ENCODE results near the gene NCOA5. TPM values are rescaled to one million over a fixed set of nuclear protein-coding genes. Genes with fewer than 3 reads are reported as not detected.

NCOA5 gene
- 25.9 and 34.3 TPM in 2 replicates for total RNA-seq

DNA sequence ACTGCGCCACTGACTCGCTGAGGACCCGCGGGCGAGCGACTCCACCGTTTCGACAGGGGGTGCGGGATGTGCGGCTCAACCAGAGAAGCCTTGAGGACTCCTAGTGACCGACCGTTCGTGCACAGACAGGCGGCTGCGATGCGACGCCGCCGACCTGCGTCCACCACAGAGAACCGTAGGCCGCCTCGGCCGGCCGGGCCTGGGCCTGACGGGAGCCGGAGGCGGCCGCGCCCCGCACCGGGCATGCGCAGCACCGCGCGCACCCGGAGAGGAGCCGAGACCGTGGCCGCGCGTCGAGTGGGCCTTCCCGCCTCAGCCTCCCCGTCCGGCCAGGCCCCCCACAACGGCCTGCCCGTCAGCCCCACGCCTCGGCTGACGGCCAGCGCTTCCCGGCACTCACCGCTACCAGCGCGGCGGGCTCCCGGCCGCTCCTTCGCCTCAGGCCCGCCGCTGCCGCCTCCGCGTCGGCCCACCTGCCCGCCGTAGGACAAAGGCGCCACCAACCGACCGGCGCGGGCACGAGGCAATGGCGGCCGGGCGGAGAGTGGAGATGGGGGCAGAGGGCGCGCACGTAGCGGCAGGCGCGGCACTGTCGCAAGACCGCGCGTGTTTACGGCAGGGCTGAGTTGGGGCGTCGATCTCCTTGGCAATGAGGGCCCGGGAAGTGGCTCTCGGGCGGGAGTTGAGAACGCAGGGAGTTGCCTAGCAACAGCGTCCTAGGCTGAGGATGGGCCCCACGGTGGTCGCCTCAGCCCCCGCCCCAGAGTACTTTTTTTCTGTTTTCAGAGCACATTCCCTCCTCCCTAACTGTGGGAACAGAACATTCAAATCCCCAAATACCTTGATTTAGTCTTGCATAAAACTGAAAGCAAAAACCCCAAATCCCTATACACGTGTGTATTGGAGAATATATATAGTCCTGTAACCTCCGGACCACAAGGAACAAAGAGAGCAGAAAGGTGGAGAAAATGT, at the start of gene NCOA5:
Gene NCOA5, minus strand, starts transcription at position 546 of the 972 bp plus-strand sequence. CDS start 10,538 bp downstream, outside the sequence.
- peak; percentile 27 for DNase-seq (ENCODE audit: extremely low read depth, low read depth, low spot score)

DNA sequence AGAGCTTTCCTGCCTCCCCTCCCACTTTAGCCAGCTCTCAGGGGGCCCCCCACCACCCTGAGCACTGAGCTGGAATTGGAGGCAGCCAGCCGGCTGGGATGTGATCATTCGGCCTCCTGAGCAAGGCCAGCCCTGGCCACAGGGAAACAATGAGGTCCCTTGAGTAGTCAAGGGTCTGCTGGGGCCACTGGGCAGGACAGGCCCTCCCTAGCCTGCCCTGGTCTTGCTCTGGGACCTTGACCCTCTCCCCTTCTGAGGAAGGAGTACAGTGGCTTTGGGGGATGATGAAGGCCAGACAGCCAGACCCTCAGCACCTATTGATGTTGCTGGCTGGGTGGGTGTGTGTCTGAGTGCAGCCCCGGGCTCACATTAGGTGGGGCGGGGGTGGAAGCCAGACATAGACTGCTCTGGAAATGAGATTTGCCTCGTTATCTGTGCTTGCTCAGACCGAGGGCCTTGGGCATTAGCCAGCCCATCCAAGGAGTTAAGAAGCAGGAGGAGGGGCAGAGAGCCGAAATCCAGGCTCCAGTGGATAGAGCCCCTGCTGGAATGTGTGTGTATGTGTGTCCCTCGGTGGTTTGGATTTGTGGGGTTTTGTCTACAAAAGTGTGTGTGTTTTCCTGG, 49.6 kb upstream of the NCOA5 start:
- DNase-seq (ENCODE audit: extremely low read depth, low read depth, low spot score), result no peak

DNA sequence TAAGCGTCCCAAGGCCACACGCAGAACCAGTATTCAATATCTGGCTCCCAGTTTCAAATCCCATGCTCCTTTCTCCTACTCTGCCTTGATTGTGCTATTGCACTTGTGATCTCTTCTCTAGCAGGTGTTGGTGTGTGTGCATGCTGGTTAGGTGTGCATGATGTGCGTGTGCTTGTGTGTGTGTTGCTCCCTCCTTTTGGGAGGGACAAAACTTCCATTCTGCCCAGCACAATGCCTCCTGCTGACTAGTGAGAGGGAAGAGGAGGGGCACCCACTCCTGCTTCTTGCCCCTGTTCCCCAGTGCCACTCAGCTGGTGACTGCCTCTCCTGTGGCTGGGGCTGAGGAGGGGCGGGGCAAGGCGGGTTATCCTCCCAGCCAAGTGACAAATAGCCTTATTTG, 48.1 kb upstream of the NCOA5 start:
- DNase-seq (ENCODE audit: extremely low read depth, low read depth, low spot score), result no peak

DNA sequence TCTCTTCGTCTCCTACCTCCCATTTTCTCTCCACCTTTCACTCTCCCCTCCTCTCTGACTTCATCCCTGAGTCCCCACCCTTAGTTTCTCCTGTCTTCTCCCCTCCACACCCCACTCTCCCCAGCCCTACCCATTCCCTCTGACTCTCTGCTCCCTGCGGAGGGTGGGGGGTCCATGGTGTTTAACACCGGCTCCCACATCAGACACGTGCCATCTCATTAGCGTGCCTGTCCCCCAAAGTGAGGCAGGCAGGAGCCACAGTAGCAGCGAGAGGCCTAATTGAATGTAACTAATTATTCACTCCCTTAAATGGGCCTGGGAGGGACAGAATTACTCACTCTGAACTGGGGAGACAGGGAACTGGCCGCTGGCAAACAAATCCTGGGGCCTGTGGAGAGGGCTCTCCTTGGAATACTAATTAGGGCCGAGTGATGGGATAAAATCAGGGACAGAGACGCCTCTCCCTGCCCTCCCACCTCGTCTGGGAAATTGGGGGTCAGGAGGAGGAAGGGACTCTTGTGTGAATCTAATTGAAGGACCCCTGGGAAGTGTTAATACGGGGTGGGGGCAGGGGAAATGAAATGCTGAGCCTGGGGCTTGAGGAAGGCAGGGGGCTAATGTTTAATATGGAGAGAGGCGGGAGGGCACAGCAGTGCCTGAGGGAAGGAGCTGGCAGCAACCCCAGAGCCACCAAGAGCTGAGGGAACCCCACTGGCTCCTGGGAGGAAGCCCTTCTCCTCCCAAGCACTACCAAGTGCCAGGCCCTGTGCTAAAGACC, 46.3 kb upstream of the NCOA5 start:
- DNase-seq (ENCODE audit: extremely low read depth, low read depth, low spot score), result no peak

DNA sequence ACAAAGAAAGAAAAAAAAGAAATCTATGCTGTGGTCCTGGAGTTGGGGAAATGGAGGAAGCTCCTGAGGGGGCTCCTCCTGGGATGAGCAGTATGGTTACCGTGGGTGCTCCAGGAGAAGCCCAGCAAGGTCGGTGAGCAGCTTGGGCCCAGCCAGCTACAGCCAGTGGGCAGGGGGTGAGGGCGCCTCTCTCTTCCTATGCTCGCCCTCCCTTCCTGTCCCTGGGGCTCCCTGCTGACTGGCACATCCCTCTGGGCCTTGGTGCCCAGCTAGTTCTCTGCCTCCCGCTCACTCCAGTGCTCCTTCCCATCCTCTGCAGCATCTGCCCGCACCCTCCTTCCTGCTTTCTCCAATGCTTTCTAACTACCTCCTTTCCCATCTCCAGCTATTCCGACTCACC, 45.0 kb upstream of the NCOA5 start:
- DNase-seq (ENCODE audit: extremely low read depth, low read depth, low spot score), result no peak

DNA sequence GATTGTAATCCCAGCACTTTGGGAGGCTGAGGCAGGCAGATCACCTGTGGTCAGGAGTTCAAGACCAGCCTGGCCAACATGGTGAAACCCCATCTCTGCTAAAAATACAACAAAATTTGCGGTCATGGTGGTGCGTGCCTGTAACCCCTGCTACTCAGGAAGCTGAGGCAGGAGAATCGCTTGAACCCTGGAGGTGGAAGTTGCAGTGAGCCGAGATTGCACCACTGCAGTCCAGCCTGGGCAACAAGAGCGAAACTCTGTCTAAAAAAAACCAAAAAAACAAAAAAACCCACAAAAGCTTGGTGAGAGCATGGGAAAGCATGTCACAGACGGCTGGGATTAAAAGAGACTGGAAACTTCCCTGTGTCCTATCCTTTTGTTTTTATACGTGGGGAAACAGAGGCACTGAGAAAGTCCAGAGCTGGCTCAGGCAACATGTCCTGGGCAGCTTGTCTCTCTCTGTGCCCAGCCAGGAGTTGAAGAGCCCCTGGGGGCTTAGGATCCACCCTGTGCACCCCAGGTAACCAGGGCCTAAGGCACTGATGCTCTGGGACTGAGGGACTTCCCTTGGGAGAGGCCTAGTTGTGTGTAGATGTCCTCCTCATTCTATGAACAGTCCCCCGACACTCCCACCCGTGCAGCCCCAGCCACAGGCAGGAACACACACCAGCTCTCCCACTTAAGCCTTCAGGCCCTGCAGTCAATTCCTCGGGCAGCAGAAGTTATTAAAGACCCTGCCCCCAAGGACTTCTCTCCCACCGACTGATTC, 44.3 kb upstream of the NCOA5 start:
- DNase-seq (ENCODE audit: extremely low read depth, low read depth, low spot score), result no peak

DNA sequence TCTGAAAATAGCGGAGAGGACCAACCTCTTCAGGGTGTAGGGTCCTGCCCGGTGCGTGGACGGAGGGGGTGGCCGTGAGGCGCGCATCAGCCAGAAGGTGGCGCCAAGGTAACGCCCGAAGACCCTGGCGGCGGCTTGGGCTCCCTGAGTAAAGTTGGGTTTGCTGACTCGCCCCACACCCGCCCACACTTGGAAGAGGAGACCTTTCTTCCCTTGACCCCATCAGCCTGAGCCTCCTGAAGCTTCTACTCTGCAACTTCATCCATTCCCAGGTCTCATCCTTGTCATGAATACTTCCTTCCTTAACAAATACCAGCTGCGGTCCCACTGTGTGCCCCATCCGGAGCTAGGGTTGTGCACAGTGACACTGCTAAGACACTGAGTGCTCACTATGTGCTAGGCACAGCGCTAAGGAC, 43.0 kb upstream of the NCOA5 start:
- DNase-seq (ENCODE audit: extremely low read depth, low read depth, low spot score), result no peak

DNA sequence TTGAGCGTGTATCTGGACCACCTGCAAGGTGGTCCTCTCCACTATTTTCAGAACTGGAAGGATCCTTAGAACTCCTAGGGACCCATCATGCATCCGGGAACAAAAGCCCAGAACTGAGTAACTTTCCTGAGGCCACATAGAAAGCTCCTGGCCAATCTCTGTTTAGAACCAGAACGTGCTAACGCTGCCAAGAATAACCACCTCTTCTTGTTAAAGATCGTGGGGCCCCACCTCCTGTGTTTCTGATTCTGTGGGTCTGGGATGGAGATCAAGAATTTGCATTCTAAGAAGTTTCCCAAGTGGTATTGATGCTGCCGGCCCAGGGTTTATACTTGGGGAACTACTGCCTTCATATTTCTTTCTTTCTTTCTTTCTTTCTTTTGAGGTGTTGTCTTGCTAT, 41.6 kb upstream of the NCOA5 start:
- DNase-seq (ENCODE audit: extremely low read depth, low read depth, low spot score), result no peak

DNA sequence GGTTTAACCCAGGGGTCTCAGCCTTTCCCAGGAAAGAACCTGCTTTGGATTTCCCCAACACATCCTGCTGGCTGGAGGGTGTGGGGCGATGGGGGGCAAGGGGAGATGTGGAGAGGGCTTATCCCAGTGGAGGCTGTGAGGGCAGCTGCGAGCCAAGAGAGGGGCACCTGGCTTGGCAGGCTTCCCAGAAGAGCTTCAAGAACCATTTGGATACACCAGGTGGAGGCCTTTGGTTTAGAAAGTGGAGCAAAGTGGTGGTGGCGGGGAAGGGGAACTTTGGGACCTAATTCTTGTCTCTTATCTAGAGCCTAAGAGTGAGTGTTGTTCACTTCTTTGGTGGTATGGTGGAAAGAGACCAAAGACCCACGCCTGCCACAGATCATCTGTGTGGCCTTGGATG, 40.8 kb upstream of the NCOA5 start:
- DNase-seq (ENCODE audit: extremely low read depth, low read depth, low spot score), result no peak

DNA sequence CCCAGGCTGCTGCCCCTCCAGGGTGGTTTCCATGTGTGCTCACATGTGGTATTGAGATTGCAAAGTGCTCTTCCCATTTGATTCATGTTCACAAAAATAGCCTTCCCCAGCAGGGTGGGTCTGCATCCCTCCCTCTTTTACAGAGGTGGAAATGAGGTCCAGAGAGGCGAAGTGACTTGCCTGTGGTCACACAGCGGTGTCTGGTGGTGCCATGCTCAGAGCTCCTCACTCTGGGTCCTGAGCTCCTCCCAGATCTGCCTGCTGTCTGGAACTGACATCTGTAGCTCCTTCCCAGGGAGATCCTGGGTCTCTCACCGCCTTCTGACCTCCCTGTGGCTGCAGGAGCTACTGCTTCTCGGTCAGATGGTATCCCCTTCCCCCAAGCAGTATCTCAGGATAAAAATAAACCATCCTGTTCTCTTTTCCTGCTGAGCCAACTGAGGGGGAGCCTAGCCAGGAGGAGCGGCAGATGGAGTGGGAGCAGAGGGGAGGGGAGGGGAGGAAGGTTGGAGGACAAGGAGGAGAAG, 40.3 kb upstream of the NCOA5 start:
- no peak for DNase-seq (ENCODE audit: extremely low read depth, low read depth, low spot score)

DNA sequence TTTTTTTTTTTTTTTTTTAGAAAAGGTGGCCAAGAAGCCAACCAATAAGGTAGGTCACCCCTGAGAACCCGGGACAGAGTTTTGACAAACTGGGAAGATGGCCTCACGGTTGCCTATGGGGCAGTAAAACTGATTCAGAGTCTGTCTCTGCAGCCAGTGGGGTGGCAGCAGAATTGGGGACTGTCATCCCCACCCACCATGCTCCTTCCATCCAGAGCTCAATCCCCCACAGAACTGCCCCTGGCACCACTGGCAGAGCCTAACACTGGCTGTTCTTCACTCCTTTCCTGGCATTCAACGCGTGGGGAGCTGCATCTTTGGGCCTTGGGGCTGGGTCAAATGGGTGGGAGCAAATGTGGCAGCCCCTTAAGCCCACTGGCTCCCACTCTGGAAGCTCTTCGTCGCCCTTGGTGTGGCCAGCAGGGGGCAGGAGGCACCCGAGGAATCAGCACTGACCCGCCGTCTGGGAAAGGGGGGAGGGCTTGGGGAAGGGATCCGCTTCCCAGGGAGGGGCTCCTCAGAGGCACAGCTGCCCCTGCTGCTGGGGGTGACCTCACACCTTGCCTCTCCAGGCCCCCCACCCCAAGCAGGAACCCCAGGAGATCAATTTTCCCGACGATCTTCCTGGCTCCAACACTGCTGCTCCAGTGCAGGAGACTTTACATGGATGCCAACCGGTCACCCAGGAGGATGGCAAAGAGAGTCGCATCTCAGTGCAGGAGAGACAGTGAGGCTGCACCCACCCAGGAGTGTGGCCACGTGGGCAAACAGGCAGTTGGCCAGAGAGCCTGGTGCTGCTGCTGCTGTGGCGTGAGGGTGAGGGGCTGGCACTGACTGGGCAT, 38.8 kb upstream of the NCOA5 start:
- no peak for DNase-seq (ENCODE audit: extremely low read depth, low read depth, low spot score)

DNA sequence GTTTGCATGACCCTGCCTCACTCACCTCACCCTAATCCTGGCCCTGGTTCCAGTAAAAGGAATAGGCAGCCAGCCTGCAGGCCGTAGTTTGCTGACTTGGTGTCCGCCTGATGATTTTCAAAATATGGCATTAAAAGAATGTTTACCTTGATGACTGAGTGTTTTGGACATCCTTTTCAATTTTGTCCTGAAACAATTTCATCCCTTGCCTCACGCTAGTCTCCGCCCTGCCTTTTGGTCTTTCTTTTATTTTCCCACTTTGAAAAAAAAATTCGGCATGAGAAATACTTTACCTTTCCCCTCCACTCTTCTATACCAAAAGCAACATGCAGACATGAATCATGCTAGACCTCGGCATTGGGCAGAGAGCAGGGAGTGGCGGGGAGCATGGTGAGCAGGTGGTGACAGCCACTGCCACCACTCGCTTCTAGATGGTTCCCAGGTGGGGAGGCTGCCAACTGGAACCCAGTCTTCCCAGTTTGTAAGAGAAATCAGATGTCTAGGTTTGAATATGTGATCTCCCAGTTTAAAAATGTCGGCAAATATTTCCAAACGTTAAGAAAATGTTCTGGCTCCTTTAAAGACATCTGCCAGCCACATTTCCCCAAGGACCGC, 37.7 kb upstream of the NCOA5 start:
- DNase-seq (ENCODE audit: extremely low read depth, low read depth, low spot score), result no peak

DNA sequence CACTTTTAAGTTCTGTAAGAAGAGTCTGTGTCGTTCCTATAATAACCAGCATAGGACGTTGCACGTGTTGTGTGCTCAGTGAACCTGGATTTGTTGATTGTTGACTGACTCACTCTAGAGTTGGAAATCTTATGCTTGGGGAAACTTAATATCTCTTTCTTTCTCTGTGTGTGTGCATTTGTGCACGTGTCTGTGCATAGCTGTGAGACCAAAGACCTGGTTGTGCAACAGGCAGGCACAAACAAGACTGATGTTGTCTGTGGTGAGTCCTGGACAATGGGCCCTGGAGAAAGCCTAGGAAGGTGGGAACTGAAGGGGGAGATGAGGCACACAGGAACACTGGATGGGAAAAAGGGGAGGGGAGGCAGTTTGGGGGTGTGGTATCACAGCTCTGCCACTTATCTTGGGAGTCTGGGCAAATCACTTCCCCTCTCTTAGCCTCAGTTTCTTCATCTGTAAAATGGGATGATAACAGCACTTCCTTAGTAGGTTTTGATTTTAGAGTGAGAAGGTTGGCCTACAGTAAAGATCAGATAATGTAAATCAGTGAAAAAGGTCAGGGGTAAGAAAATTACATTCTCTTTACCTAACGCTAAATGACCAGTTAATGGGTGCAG, 36.8 kb upstream of the NCOA5 start:
- no peak for DNase-seq (ENCODE audit: extremely low read depth, low read depth, low spot score)

DNA sequence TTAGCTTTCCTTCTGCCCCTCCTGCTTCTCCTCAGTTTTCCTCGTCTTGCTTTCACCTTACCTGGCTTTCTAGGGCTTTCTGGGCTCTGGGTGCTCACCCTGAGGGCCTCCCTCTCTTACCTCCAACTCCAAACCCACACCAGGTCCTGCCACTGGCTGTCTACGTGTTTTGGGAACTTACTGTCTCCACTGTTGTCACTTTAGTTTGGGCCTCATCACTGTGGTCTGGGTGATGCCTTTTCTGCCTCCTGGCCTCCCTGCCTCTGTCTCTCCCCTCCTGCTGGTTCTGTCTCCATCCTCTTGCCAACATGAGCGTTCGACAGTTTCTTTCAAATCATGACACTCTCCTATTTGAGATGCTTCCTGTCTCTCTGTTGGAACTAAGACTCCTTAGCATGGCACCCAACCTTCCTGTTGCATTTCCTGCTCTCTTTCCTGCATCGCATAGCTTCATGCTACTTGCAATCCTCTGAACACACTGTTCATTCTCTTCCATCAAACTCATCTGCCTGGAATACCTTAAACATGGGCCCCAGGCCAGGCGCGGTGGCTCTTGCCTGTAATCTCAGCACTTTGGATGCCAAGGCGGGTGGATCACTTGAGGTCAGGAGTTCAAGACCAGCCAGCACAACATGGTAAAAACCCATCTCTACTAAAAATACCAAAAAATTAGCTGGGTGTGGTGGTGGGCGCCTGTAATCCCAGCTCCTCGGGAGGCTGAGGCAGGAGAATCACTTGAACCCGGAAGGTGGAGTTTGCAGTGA, 33.9 kb upstream of the NCOA5 start:
- no peak for DNase-seq (ENCODE audit: extremely low read depth, low read depth, low spot score)

DNA sequence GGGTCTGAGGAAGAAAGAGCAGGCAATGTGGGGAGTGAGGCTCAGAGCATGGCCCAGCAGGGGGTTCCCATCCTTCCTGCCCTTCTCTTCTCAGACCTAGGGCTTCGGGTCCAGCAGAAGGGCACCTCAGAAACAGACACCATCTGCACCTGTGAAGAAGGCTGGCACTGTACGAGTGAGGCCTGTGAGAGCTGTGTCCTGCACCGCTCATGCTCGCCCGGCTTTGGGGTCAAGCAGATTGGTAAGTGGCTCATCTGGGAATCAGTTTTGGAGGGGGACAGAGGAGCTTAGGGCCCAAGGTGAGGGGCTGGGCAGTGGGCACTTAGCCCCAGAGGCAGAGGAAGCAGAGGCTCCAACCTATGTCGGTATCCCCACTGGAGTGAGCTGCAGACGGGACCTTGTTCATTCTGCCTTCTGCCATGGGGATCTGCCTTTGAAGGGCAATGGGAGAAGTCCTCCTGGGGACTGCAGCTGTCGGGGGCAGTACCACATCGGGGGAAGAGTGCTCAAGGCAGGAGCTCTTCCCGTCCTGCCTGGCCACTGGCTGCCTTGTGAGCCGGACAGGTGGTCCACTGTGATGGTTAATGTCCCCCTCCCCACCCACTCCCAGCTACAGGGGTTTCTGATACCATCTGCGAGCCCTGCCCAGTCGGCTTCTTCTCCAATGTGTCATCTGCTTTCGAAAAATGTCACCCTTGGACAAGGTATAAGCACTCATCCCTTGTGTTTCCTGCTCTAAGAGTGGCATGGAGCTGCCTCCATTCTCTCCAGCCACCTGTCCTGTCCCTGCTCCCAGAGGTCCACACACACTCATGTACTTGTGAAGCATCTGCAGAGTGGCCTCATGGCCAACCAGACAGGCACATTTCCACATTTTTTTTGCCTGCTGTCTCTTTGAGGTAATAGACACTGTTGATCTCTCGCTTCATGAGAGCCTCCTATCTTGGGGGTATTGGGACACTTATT, 33.0 kb upstream of the NCOA5 start:
- no peak for DNase-seq (ENCODE audit: extremely low read depth, low read depth, low spot score)

DNA sequence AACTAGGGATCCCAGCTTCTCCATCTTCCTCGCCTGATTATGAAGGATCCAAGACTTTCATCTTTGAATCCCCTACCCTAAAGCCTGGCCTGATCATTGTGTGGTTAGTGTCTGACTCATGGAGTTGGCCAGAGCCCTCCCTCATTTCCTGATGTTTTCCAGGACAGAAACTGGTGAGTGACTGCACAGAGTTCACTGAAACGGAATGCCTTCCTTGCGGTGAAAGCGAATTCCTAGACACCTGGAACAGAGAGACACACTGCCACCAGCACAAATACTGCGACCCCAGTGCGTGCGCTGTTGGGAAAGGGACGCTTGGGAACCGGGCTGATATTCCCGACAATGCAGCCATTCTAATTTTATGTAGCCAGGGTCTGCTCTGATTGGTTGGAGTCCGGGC, 32.3 kb upstream of the NCOA5 start:
- peak; percentile 42 for DNase-seq (ENCODE audit: extremely low read depth, low read depth, low spot score)

Measured in glomerular endothelial cell (primary cell).